AG08396 (cell line): ENCODE data around the gene DDX59.
A peak's percentile ranks its signal among the peaks of the same experiment; 100 is the strongest.

Experiments
- DNase-seq: peaks from one replicate; pipeline ENCODE4 v3.0.0; 2012; ENCODE audit warnings: low spot score, mixed read lengths

Gene DDX59

DNA sequence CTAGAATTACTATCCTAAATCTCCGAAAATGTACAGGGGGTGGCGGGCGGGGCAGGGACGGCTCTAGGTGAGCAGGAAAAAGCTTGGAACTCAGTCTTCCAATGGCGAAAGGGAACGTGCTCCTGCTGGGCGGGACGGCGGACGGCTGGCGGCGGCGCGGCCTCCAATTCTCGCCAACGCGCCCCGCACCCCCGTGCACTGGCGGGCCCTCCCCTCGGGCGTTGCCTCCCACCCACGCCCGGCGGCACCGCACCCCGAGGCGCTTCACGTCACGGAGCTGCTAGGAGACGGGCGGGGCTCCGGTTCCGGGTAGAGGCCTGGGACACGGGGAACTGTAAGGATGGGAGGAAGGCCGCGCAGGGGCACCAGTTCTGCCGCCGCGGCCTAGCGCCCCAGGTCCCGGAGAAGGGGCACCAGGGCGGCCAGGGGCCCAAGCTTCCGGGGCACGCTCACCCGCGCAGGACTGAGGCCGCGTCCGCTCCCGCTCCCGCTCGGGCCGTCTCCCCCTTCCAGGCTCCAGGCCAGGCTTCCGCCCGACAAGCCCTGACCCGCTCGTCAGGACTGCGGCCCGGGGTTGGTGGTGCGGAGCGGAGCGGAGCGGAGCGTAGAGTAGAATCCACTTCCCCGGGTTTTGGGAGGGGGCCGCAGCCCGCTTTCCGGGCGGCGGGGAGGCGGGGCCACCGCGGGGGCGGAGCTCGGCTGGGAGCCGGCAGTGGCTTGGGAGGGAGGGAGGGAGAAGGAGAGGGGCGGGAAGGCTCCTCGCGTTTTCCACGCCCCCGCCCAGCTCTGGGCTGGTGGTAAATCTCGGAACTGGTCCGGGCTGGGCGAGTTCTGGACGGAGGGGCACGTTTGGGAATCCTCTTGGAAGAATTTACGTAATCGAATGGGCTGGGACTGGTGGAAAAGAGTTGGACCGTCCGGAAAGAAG is at the start of gene DDX59:
Gene DDX59, minus strand, starts transcription at position 594 of the 928 bp plus-strand sequence. CDS start 3,167 bp downstream, outside the sequence.
- DNase-seq = peak; percentile 98

DNA sequence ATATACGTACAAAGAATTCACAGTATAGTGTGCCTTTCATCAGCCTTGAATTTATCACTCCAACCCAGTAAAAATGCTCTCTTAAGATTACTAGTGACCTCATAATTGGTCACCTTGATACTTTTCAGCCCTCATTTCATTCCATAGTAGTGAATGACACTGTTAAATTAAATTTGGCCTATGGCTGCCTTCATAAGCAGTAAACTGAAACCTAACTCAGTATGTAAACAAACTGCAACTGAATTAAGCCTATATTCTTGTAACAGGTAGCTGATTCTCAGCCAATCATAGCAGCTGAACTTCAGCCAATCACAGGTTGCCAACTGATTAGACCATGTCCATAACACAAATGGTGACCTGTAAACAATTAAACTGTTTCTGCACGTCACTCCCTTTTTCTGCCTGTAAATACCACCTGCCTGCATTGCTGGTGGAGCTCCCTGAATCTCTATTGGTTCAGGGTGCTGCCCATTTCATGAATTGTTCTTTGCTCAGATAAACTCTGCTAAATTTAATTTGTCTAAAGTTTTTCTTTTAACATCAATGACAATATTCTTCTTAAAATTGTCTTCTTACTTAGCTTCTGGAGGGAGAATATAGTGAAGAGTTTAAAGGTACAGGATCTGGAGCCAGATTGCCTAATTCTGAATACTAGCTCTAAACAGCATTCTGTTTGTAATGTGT is 44.9 kb upstream of the DDX59 start:
- DNase-seq = no peak

DNA sequence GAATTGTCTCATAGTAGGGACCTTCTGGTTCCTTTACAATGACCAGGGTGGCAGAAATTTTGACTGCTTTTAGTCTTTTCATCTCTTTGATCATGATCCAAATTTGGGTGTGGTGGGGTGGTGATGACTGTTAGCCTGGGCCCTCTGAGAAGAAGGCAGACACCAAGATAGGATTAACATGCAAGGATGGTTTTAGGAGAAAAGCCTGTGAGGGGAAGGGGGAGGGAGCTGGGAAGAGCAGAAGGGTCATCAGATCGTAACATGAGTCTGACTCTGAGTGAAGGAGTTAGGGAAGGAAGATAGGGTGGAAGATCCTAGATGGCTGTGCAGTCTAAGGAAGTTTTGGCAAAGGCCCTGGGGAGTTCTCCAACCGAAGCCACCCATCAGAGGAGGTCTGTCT is 40.5 kb upstream of the DDX59 start:
- DNase-seq = no peak

DNA sequence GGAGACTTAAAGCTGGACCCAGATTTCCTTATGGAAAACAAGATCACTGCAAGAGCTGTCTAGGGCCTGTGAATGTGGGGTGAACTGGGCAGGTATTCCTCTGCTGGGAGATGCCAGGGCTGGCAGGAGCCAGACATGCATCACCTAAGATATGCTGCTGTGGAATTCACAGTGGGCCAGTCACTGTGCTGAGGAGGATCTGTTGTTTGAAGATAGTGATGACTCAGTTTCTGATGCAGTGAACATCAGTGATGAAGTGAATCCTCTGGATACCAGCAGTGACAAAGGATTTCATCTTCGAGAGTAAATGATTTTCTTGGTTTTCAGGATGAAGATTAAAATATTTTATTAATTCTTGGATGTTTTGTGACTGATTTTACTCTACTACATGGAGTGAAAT is 39.1 kb upstream of the DDX59 start:
- peak; percentile 9 for DNase-seq

DNA sequence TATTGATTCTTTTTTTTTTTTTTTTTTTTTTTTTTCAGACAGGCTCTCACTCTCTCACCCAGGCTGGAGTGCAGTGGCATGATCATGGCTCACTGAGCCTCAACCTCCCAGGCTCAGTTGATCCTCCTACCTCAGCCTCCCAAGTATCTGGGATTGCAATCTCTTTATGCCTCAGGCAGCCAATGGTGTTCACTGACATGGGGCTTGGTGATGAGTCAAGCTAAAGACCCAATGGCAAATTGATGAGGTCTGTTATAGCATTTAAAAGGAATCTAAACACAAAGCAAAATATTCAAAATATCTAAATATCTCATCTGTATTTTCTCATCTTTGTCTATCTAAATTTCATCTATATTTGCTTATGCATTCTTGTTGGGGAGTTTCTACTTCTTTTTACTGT is 38.5 kb upstream of the DDX59 start:
- no peak for DNase-seq

DNA sequence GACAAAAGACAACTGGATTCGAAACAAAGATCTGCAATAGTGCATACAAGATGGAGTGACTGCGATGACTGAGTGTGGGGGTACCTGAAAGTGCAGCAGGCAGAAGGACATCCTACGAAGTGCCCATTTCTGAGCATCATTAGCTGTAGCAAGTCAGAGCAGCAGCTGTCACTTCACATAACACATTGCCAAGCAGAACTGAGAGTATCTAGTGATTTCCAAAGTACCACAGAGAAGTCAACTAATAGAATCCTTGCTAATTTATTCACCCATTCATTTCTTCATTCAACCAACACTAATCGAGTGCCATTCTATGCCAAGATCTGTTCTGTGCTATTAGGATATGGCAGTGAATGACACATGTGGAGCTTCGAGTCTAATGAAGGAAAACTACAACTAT is 37.4 kb upstream of the DDX59 start:
- DNase-seq = no peak

DNA sequence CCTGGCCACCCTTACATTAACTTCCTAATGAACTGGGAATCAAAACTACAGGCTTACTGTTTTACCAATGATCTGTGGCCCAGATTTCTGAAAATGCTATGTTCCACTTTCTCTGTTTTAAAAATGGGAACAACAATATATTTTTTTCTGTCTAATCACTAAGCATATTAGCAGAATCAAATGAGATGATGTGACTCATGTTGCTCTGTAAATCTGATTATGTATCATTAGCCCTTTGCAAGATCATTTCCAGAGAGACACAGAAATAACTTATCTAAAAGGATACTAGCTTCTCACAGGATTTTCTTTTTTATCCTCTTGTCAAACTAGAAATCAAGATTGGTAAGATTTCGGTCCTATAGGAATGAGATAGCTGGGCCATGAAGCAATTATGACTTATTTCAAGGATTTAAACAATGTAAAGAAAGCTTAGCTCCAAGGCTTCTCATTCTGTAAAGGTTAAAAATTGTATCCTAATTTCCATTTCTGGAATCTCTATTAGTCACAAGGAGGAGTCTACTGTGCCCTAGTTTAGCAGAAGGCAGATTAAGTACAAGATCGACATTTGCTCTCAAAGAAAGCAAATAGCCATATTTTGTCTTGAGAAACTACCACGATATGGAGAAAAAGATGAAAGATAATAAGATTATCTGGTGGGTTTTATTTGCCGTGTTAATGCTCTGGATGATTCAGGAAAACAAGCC is 36.6 kb upstream of the DDX59 start:
- no peak for DNase-seq

DNA sequence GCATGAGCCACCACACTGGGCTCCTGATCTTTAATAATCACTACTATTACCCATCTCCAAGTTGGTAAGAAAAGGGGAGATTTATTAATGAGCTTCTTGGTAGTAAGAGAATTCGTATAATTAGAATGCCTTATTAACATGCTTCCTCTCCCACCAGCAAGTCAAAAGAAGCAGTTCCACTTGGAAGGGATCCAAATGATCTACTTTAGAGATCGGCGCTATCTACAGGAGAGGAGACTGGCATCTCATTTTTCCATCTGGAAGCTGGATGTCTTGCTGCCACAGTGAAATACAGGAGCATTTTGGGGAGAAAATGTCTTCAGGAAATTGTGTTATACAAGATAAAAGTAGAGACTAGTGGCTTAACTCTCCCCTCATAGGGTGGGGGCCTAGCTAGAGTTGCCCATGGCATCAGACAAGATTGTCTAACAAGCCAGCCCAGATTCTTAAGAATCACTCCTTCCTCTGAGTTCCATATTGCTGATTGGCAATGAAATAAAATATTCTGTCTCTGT is 35.3 kb upstream of the DDX59 start:
- DNase-seq = no peak

DNA sequence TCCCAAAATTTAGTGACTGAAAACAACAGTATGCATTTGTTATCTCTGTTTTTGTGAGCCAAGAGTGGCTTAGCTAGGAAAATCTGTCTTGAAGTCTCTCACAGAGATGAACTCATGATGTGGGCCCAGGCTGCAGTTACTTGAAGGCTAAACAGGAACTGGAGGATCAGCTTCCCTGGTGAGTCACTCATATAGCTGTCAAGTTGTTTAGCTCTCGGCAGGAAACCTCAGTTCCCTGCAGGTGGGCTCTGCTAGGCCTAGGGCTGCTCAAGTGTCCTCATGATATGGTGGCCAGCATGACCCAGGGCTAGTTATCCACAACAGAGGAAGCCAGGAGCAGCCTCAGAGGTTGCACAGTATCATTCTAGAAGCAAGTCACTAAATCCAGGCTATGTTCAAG is 30.2 kb upstream of the DDX59 start:
- DNase-seq = peak; percentile 68

DNA sequence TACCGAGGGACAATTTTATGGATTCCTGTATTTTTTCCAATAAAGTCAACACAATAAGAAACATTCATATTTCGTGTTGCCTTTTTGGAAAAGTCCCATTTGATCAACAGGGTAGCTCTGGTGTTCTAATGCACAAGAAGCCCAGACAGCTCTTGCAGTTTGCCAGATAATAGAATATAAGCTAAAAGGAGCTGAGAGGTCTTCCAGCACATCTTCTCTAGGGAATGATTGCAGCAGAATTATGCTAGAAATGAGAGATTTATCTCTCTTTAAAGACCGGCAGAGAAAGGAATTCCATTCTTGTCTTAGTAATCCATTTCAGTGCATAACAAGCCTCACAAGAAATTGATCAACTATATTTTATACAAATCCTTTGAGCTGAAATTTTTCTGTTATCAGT is 25.0 kb upstream of the DDX59 start:
- DNase-seq = no peak

DNA sequence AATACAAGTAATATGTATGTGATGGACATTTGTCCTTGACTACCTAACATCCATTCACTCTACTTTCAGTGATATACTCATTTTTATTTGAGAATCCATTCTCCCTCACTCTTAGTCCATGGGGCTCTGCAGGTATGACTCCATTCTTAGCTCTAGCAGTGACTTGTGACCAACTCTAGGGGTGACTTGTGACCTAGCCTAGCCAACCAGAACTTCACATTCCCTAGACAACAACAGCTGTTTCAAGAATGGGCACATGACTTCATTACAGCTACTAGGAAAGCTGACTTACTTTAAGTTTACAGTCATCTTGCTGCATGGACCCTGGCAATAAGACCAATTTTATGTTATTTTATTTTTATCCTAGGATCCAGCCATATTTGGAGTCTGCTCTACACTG is 23.6 kb upstream of the DDX59 start:
- DNase-seq = no peak

DNA sequence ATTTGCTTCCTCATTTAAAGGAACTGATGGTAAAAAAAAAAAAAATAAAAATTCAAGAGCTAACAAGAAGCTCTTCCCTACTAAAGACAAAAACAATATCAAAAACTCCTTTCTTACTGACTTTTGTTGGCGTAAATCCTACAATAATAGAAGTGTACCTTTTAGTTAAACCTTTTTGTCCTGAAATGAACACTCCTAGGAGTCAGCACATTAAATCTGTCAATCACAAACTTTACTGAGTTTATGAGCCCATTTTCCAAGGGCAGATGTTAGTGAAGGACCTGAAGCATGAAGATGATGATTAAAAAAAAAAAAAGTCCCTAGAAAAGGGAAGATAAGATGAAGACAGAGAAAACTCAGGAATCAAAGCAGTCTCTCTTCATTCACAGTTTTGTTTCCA is 22.6 kb upstream of the DDX59 start:
- no peak for DNase-seq

DNA sequence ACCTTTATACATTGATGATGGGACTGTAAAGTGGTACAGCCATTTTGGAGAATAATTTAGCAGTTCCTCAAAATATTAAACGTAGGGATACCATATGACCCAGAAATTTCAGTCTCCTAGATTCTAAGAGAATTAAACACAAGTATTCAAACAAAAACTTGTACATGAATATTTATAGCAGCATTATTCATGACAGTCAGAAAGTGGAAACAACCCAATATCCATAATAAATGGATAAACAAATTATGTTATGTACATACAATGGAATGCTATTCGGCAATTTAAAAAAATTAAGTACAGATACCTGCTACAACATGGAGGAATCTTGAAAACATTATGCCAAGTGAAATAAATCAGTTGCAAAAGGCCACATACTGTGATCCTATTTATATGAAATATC is 16.9 kb upstream of the DDX59 start:
- DNase-seq = no peak

DNA sequence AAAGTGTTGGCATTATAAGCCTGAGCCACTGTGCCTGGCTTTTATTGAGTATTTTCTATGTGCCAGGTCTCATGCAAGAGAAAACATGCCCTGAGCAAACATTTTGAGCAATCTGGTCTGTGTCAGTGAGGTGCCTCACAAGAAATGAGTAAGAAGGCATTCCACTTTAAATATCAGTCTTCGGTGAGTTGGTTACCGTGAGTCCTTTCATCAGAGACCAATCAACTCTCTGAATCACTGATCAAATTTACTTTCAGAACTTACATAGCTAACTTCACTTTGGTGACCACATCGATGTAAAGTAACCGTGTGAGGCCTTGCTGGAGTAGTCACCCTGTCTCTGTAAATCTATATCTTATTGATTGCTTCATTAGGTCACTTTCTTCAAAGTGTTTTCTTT is 14.3 kb upstream of the DDX59 start:
- DNase-seq = no peak

DNA sequence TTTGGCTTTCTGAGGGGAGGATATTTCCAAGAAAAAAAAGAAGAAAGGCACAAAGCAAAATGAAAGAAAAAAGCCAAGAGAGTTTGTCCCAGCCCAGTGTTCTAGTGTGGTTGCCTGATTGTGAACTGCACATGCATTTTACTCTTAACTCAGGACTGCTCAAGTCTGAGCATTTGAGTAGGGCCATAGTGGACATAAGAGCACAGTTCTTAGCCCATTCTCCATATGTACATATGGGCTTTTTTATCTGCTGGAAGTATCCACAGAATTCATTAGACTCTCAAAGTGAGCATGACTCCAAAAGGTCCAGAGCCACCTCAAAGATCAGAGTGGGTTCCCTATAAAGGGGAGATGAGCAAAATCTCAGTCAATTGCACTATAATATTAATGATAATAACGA is 13.6 kb upstream of the DDX59 start:
- DNase-seq = no peak

DNA sequence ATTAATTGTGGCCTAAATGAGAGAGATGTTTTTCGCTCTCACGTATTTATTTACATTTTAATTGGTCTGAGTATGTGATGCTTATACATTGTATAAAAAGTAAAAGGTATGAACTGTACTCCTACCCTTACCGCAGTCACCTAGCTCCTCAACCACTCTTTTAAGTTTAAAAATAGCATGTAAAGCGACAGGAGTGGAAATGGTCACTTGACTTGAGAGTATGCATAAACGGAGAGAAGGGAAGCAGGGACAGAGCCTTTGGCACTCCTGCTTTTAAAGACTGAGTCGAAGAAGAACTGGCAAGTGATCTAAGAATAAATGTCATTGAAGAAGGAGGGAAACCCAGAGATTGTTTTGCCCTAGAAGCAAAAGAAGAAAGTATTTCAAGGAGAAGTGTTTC is 11.5 kb upstream of the DDX59 start:
- no peak for DNase-seq

DNA sequence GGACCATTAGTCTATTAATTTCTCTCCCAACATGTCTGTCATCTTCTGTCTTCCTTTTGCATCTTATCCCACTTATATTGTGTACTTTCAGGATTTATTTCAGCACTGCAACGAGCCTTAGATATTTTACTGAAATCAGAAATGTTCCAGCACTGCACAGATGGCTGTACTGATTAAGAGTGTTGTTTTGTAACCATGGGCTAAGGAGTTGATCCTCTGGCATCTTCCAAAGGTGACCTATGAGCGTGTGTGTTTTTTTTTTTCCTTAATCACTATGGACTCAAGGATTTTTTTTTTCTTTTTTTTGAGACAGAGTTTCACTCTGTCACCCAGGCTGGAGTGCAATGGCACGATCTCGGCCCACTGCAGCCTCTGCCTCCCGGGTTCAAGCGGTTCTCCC is 7.1 kb upstream of the DDX59 start:
- DNase-seq = no peak

DNA sequence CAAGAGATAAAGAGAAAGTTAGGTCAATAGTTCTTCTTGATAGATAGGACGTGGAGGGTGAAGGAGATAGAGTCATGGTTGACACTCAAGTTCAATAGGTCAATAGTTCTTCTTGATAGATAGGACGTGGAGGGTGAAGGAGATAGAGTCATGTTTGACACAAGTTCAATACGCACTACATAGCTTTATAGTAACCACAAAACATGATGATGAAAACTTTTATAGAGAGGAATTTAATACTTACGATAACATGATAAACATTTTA is 5.8 kb upstream of the DDX59 start:
- DNase-seq = no peak

DNA sequence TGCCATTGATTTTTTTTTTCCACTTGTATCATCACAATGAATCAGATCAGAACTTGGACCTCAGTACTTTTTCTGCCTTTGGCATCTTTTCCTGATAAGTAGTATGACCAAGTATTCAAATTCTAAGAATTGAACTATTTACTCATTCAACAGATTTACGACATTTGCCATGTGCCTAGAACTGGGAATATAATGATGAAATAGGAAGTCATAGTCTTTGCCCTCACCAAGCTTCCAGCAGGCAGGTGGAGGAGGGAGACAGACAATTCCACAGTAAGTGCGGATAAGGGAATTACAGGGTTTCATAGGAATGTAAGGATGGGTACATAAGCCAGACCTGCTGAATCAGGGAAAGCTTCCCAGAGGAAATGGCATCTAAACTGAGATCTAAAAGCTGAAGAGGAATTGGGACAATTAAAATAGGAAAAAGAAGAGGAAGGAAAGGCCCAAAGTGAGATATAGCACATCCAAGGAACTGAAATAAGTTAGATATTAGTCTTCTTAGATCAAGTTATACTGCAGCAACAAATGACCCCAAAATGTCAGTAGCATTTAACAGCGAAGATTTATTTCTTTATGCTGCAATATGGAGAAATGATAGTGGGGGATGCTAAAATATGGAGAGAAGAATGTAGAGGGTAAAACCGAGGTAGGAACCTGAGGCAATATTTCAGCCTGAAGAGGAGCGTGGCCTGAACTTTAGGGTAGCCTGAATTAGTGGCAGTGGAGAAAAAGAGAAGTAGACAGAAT is 5.3 kb upstream of the DDX59 start:
- no peak for DNase-seq

DNA sequence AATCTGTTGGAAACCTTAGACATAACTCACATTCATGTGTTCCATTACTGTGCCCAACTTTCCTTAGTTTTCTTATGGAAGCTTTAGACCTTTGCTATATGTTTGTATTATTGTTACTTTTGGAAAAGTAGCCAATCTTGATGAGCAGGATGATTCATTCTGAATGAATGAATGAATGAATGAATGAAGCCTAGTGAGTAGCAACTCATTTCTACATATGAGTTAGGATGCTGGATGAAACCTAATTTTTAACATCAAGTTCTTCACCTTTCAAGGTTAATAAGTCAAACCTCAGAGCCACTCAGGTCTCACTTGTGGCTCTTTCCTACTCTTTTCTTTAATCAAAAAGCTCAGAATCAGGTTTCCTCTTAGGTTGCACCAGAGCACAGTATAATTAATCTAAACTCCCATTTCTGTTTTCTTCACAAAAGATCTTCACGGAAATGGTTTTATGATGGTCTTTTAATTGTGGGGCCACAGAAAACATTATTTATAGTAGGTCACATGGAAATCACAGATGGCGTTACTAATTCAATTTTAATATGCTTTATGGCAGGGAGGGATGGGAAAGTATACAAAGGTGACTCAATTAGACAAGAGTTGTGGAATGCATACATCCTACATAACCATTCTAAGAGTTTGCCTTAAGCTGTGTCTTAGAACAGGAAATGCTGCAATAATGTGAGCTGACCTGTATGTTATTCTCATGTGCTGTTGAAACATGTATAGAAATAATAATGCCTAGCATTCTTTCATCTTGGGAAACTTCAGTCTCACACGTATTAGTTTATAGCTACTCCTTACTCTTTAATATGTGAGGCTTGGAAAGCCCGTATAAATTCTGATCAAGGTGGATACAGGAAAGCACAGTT is 4.5 kb upstream of the DDX59 start:
- no peak for DNase-seq

DNA sequence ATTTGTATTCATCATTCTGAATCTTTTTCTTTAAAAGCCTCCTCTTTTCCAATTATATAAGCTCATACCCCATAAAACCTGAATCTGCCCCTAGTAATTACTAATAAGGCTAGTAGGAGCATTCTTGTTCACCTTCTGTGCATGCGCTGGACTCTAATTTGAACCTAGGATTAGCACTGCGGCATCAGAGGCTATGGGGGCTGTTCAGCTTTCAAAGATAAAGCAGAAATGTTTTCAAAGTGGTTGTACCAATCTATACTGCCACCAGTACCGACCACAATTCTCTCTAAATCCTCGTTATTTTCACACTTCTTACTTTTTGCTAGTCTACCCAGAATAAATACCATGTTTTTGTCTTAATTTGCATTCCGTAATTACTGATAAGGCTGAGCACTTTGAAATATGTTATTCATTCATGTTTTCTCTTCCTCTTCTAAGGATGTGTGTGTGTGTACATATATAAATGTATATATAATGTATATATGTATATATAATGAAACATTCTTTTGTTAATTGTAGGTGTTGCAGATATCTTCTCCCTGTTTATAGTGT is 1.6 kb upstream of the DDX59 start:
- no peak for DNase-seq
